ENCODE data around the gene BEND3. TPM values are rescaled to one million over a fixed set of nuclear protein-coding genes. Genes with fewer than 3 reads are reported as not detected.

The BEND3 gene
- total and polyA plus RNA-seq, 10 of the 15 experiments (the other 5 are each of a cell fraction or from before 2014, with no cell fraction given) = 1.1 to 9.0 (median 3.6) TPM

- intact Hi-C loops (cut with micrococcal nuclease; ENCODE audit: unreplicated experiment) = no loop called here
- no peak for FAIRE-seq
Observed at GRCh38 chr6:107132330-107132954, 17.1 kb upstream of the BEND3 start.

More at GRCh38 chr6:107132330-107132954, 17.1 kb upstream of the BEND3 start:
- Histone ChIP-seq H3K4me2 (ENCODE audit: control insufficient read depth, insufficient read depth) (no peak overlapping the region), H3K4me1 (ENCODE audit: control insufficient read depth, insufficient read depth, low read length) (peaks cover 8% of the 10 kb centered on the region), H3K27ac (ENCODE audit: control insufficient read depth, insufficient read depth) (no peak overlapping the region), H2AFZ (ENCODE audit: control insufficient read depth, low read depth, low read length) (no peak overlapping the region), H3K27me3 (replicated peaks in 1 of 2; ENCODE audit: control insufficient read depth in 2 of 2, insufficient read depth in 2 of 2, low read length in 1 of 2) (no peaks in the 10 kb centered on the region), H3K9ac (ENCODE audit: control insufficient read depth, insufficient read depth, low read length) (no peak overlapping the region), H3K36me3 (ENCODE audit: control insufficient read depth in 2 of 2, insufficient read depth in 2 of 2, low read length in 1 of 2) (no peaks in the 10 kb centered on the region), H3K79me2 (ENCODE audit: control insufficient read depth, insufficient read depth, low read length) (no peaks in the 10 kb centered on the region), H3K9me3 (replicated peaks; ENCODE audit: control insufficient read depth, insufficient read depth, low read length) (no peaks in the 10 kb centered on the region), H4K20me1 (ENCODE audit: control insufficient read depth, insufficient read depth) (no peaks in the 10 kb centered on the region), H3K4me3 (no peak overlapping the region)
- ChIA-PET RAD21 (ENCODE audit: unreplicated experiment) (interaction anchor here (1.1 kb wide), 1 partner anchor 186 kb away, joined by 3 read pairs; no protein-coding TSS in a partner anchor), CTCF (interaction anchor here (0.6 to 1.3 kb wide), 4 partner anchors 9 to 542 kb away, joined by 3 to 7 read pairs (median 4); no protein-coding TSS in a partner anchor), POLR2A (no interaction called here), SMC1A (ENCODE audit: uncharacterized antibody, unreplicated experiment) (interaction anchor here (0.9 kb wide), 1 partner anchor 567 kb away, joined by 3 read pairs; no protein-coding TSS in a partner anchor)
- DNase-seq (ENCODE audit: low read depth, low spot score) (no peak), ATAC-seq (no peak)
- WGBS (ENCODE audit: insufficient coverage, insufficient replicate concordance, low lambda C conversion rate, missing lambda C conversion rate) = 28% methylated on average over 8 of the region's 8 CpGs
- BruUV-seq (replicated peaks) = no TSS peak
- in situ Hi-C loops (cut with MboI) = no loop called here
- TF ChIP-seq RUNX3 (IDR thresholded peaks at IDR 0.05; ENCODE audit: low read length) = 0 out of 2 replicates have a peak, but pooled peaks have one; percentile 19
- TF ChIP-seq RAD21 (IDR thresholded peaks at IDR 0.05; ENCODE audit: insufficient read depth, low read depth, low read length) = peak; percentile 65
- no peak for TF ChIP-seq SMAD1 (IDR thresholded peaks at IDR 0.05; ENCODE audit: low read depth, partially characterized antibody)
- no peak for TF ChIP-seq MEF2B (IDR thresholded peaks at IDR 0.05; ENCODE audit: partially characterized antibody, poor library complexity, severe bottlenecking)
- TF ChIP-seq CTCF (IDR thresholded peaks at IDR 0.05 in 2 of 3, conservative IDR thresholded peaks at IDR 0.05 in 1 of 3; ENCODE audit: control insufficient read depth in 2 of 3, extremely low read depth in 1 of 3, insufficient read depth in 1 of 3, low read depth in 3 of 3, low read length in 3 of 3) = peak in 2 of 3 experiments; percentile 32 to 42; a peak in 3 of 6 replicates
- TF ChIP-seq RBBP5 (conservative IDR thresholded peaks at IDR 0.05) = no peak
- TF ChIP-seq CEBPZ (IDR thresholded peaks at IDR 0.05; ENCODE audit: low read depth, low read length) = no peak
- no peak for TF ChIP-seq CREB1 (IDR thresholded peaks at IDR 0.05; ENCODE audit: low read depth)
- TF ChIP-seq PKNOX1 (IDR thresholded peaks at IDR 0.05) = no peak
- TF ChIP-seq CHD4 (IDR thresholded peaks at IDR 0.05) = no peak
- TF ChIP-seq SMC3 (IDR thresholded peaks at IDR 0.05; ENCODE audit: borderline replicate concordance, low read length) = peak; percentile 34; the same call in 1 of the 2 replicates
- TF ChIP-seq RB1 (IDR thresholded peaks at IDR 0.05; ENCODE audit: borderline replicate concordance) = no peak

Data from GM12878 (cell line).